RWPE1 (cell line): ENCODE data around the gene CCDC198.

Source experiments
- CTCF ChIA-PET: fragments of 350-600 bp; sonication (Branson Sonifier 250); formaldehyde crosslinking; extraction: SDS; loops from one replicate; lab custom pipeline; 2021; lab: Yijun Ruan, JAX
- POLR2A ChIA-PET: fragments of 400-600 bp; formaldehyde crosslinking; extraction: SDS; loops from one replicate; lab custom pipeline; 2020; ENCODE audit warnings: antibody characterized with exemption; ENCODE audit not compliant: low non-redundant PET; lab: Yijun Ruan, JAX
- DNase-seq: peaks from one replicate; pipeline ENCODE4 v3.0.0; 2012; ENCODE audit warnings: low spot score
- H3K27ac ChIP-seq: fragments of 450-650 bp; 2 replicates; pipeline ENCODE4 v1.5.1; 2017
- CTCF ChIP-seq: fragments of 450-650 bp; conservative IDR thresholded peaks from 2 replicates; pipeline ENCODE4 v1.5.1; 2017; ENCODE audit warnings: low read depth, mild to moderate bottlenecking

Gene CCDC198, protein sequence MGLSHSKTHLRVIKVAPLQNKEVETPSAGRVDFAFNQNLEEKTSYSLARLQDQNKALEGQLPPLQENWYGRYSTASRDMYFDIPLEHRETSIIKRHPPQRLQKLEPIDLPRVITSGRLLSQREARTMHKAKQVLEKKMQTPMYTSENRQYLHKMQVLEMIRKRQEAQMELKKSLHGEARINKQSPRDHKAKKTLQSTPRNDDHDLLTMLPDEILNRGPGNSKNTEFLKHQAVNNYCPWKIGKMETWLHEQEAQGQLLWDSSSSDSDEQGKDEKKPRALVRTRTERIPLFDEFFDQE

DNA sequence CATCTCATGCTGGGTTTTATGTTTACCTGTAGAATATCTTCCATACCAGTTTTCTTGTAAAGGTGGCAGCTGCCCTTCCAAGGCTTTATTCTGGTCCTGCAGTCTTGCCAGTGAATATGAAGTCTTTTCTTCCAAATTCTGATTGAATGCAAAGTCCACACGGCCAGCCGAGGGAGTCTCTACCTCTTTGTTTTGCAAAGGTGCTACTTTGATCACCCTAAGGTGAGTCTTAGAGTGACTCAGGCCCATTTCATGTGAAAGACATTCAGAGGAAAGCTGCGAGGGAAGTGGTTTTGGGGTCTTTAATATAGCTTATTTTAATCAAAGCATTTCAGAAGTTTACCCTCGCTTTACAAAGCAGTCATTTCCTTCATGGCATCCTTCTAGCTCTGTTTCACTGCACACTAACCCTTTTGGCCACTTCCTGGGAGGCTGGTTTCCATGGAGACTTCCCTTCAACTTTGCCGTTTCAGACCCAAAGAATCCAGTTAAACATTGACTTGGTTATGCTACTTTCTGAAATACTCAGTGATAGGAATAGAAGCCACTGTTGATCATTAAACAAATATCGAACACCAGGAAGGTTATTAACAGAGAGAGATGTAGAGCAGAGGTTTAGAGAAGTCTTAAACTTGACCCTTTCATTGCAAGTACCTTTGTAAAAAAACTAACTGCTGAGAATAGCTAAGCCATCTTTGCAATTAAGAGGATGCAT, at the start of gene CCDC198:
Gene CCDC198 (minus strand): TSS at position 391 of the 715 bp plus-strand sequence. CDS start 142 bp downstream, at position 249.
- no peak for DNase-seq
- ChIA-PET POLR2A (no interaction called here), CTCF (no interaction called here)
- TF ChIP-seq CTCF, result no peak
- no peak within 1 kb of the TSS for H3K27ac ChIP-seq

DNA sequence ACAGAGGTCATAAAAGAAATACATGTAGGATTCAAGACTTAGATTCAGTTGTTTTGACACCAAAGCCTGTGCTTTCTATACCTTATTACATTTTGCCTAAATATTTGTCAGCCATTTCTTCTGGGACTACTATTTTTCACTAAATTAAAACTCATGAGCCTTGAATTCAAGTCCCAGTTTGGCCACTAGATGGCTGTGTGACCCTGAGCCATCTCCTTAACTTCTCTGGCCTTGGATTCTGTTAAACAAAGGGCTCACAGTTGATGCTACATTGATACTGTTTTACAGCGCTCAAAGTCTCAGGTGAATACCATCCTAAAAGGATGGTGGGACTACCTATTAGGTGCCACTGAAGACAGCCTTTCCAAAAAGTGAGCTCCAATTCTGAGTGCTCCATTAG, 39.6 kb upstream of the CCDC198 start:
- POLR2A ChIA-PET, result no interaction called here
- H3K27ac ChIP-seq, result no peak overlapping the region
- DNase-seq, result no peak
- TF ChIP-seq CTCF, result peak; percentile 19; the same call in 1 of the 2 replicates
- CTCF ChIA-PET, result interaction anchor here (0.6 kb wide), 1 partner anchor 244 kb away, joined by 3 read pairs; no protein-coding TSS in a partner anchor

DNA sequence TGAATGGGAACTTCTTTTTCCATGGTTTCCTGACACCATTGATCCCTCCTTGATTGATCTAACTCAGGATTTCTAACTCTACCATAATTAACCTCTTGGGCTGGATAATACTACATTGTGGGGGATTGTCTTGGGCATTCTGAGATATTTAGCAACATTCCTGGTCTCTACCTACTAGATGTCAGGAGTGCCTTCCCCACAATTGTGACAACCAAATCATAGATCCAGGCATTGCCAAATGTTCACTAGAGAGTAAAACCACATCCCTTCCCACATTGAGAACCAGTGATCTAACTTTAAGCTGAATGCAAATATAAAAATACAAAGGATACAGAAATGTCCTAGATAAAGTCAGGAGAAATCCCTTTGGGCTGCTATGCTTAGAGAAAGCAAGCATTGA, 36.9 kb upstream of the CCDC198 start:
- ChIA-PET POLR2A (no interaction called here), CTCF (no interaction called here)
- TF ChIP-seq CTCF, result no peak
- no peak for DNase-seq
- H3K27ac ChIP-seq, result no peak overlapping the region

- CTCF ChIA-PET, result no interaction called here
- POLR2A ChIA-PET, result no interaction called here
Measured at GRCh38 chr14:57526942-57527341, 33.3 kb upstream of the CCDC198 start.

DNA sequence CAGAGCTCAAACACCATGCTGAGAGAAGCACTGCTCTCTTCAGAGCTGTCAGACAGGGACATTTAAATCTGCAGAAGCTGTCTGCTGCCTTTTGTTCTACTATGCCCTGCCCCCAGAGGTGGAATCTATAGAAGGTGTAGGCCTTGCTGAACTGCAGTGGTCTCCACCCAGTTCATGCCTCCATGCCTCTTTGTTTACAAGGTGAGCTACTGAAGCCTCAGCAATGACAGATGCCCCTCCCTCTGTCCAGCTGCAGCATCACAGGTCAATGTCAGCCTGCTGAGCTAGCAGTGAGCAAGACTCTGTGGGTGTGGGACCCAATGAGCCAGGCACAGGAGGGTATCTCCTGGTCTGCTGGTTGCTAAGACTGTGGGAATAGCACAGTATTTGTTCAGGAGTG, 25.4 kb upstream of the CCDC198 start:
- ChIA-PET POLR2A (no interaction called here), CTCF (interaction anchor here (0.6 to 1.5 kb wide), 2 partner anchors 14 to 141 kb away, joined by 4 to 5 read pairs; no protein-coding TSS in a partner anchor)
- no peak overlapping the region for H3K27ac ChIP-seq
- TF ChIP-seq CTCF, result no peak
- no peak for DNase-seq

More at GRCh38 chr14:57526942-57527341, 33.3 kb upstream of the CCDC198 start:
- TF ChIP-seq CTCF, result no peak
- DNase-seq, result no peak
- no peak overlapping the region for H3K27ac ChIP-seq

DNA sequence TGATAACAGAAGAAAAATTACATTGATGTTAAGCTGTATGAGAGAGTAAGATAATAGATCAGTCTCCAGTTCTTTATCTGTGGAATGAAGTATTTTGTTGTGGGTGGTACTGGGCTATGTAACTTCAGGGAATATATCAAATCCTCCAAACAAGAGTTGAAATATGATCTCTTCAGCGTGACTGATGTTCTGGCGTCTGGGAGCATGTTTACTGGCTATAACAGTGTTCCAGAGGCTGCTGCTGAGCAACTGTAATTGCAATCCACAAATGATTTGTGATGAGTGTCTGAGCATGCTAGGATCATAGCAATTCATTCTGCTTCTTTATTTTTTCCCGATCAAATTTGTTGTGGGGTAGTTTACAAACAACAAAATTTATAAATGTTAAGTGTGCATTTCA, 18.6 kb upstream of the CCDC198 start:
- TF ChIP-seq CTCF, result no peak
- H3K27ac ChIP-seq, result no peak overlapping the region
- CTCF ChIA-PET, result no interaction called here
- POLR2A ChIA-PET, result no interaction called here
- no peak for DNase-seq
